Ascending aorta (tissue), 2 donors: ENCODE data around the gene NME5. TPM values are rescaled to one million over a fixed set of nuclear protein-coding genes. Genes with fewer than 3 reads are reported as not detected.

Experiments
- DNase-seq, 2 donors: peaks; one replicate each; pipeline ENCODE4 v3.0.0-alpha.2; 2019; ENCODE audit warnings: low spot score in 2 of 2
- H3K27ac ChIP-seq, 2 donors: fragments of 200-600 bp; sonication (generic); one replicate each; pipeline ENCODE4 v1.5.1; 2016 to 2017; ENCODE audit warnings: mild to moderate bottlenecking in 1 of 2
- H3K27me3 ChIP-seq: fragments of 200-600 bp; sonication (generic); one replicate; pipeline ENCODE4 v1.5.1; 2017
- H3K36me3 ChIP-seq, 2 donors: fragments of 200-600 bp; sonication (generic); one replicate each; pipeline ENCODE4 v1.5.1; 2016
- H3K4me1 ChIP-seq, 2 donors: fragments of 200-600 bp; sonication (generic); one replicate each; pipeline ENCODE4 v1.5.1; 2016 to 2017; ENCODE audit warnings: mild to moderate bottlenecking in 1 of 2
- H3K4me3 ChIP-seq, 2 donors: fragments of 200-600 bp; sonication (generic); one replicate each; pipeline ENCODE4 v1.5.1; 2016 to 2017; ENCODE audit warnings: mild to moderate bottlenecking in 1 of 2
- H3K9me3 ChIP-seq, 2 donors: fragments of 200-600 bp; sonication (generic); one replicate each; pipeline ENCODE4 v1.5.1; 2016
- CTCF ChIP-seq, 3 experiments: fragments of 200-600 bp in 2 of 3; fragments of 450-650 bp in 1 of 3; sonication (generic) in 2 of 3; IDR thresholded peaks; one replicate each; pipeline ENCODE4 v1.5.1; 2016 to 2019; ENCODE audit warnings: antibody characterized with exemption in 3 of 3, mild to moderate bottlenecking in 1 of 3, moderate library complexity in 1 of 3
- intact Hi-C: fragments of 100-400 bp; cut with DNase I; formaldehyde crosslinking; loops from one replicate; pipeline ENCODE4 v1.15.1; 2023
- total RNA-seq: library from RNA; depleted of rRNA; stranded (reverse); fragments of >200 nt; gene quantifications from one replicate; pipeline ENCODE4 v1.1.0, GENCODE V29; 2016

Gene NME5
- total RNA-seq, result not detected

- Histone ChIP-seq H3K4me1 (no peaks in the 10 kb centered on the region), H3K27ac (no peak within 1 kb of the TSS), H3K27me3 (no peaks in the 10 kb centered on the region), H3K36me3 (no peaks in the 10 kb centered on the region), H3K4me3 (peak within 1 kb of the TSS; percentile 57 to 73), H3K9me3 (no peaks in the 10 kb centered on the region)
- intact Hi-C loops, result loop anchor here (10.0 kb wide), 1 partner anchor 514 kb away; no protein-coding TSS in a partner anchor
- no peak for DNase-seq
- no peak for TF ChIP-seq CTCF (IDR thresholded peaks at IDR 0.05)
Measured at GRCh38 chr5:138138949-138139780, at the start of gene NME5. TSS of gene NME5 (minus strand) at chr5:138139428. CDS start at chr5:138138780, 648 bp downstream.

GRCh38 chr5:138188626-138189025 is 49.4 kb upstream of the NME5 start:
- peaks cover 73 to 84% of the 10 kb centered on the region in 2 donors for H3K36me3 ChIP-seq
- H3K4me1 ChIP-seq, result no peaks in the 10 kb centered on the region
- no peak overlapping the region for H3K27ac ChIP-seq
- intact Hi-C loops, result no loop called here
- no peak overlapping the region for H3K4me3 ChIP-seq
- no peak for DNase-seq
- H3K9me3 ChIP-seq, result no peaks in the 10 kb centered on the region
- TF ChIP-seq CTCF (IDR thresholded peaks at IDR 0.05), result no peak
- no peaks in the 10 kb centered on the region for H3K27me3 ChIP-seq

GRCh38 chr5:138186002-138186447 is 46.8 kb upstream of the NME5 start:
- H3K4me3 ChIP-seq, result no peak overlapping the region
- DNase-seq, result no peak
- intact Hi-C loops, result no loop called here
- H3K27ac ChIP-seq, result no peak overlapping the region
- no peaks in the 10 kb centered on the region for H3K27me3 ChIP-seq
- TF ChIP-seq CTCF (IDR thresholded peaks at IDR 0.05), result no peak
- peaks cover 47 to 61% of the 10 kb centered on the region in 2 donors for H3K36me3 ChIP-seq
- H3K9me3 ChIP-seq, result no peaks in the 10 kb centered on the region
- H3K4me1 ChIP-seq, result no peaks in the 10 kb centered on the region

GRCh38 chr5:138182808-138183207 is 43.6 kb upstream of the NME5 start:
- TF ChIP-seq CTCF (IDR thresholded peaks at IDR 0.05), result no peak
- intact Hi-C loops, result no loop called here
- H3K9me3 ChIP-seq, result no peaks in the 10 kb centered on the region
- H3K27me3 ChIP-seq, result no peaks in the 10 kb centered on the region
- no peak for DNase-seq
- H3K36me3 ChIP-seq, result peaks cover 22 to 32% of the 10 kb centered on the region in 2 donors
- no peak overlapping the region for H3K4me3 ChIP-seq
- peaks cover 0 to 6% of the 10 kb centered on the region in 2 donors for H3K4me1 ChIP-seq
- H3K27ac ChIP-seq, result no peak overlapping the region

GRCh38 chr5:138180841-138181240 is 41.6 kb upstream of the NME5 start:
- H3K27ac ChIP-seq, result no peak overlapping the region
- H3K9me3 ChIP-seq, result no peaks in the 10 kb centered on the region
- H3K4me3 ChIP-seq, result no peak overlapping the region
- H3K27me3 ChIP-seq, result no peaks in the 10 kb centered on the region
- no peak for TF ChIP-seq CTCF (IDR thresholded peaks at IDR 0.05)
- peaks cover 0 to 9% of the 10 kb centered on the region in 2 donors for H3K4me1 ChIP-seq
- H3K36me3 ChIP-seq, result peaks cover 6 to 27% of the 10 kb centered on the region in 2 donors
- no peak for DNase-seq
- intact Hi-C loops, result no loop called here
